Esophagus squamous epithelium (tissue), 5 donors: ENCODE measurements around the gene TEC. TPM values are rescaled to one million over a fixed set of nuclear protein-coding genes. Genes with fewer than 3 reads are reported as not detected.

Experiments
- DNase-seq: peaks from one replicate; lab custom pipeline; 2025; lab: John Stamatoyannopoulos, UW
- H3K27ac ChIP-seq, 4 donors: fragments of 200-600 bp; sonication (generic); one replicate each; pipeline ENCODE4 v1.5.1; 2016 to 2019; ENCODE audit warnings: mild to moderate bottlenecking in 1 of 4
- H3K27me3 ChIP-seq, 4 donors: fragments of 200-600 bp; sonication (generic); 1 replicate in 3 of 4; 2 replicates in 1 of 4; pipeline versions ENCODE4 v1.5.1 to v1.6.0; 2017 to 2021; ENCODE audit warnings: antibody characterized with exemption in 1 of 4
- H3K36me3 ChIP-seq, 3 donors: fragments of 200-600 bp; sonication (generic); one replicate each; pipeline ENCODE4 v1.5.1; 2016 to 2019
- H3K4me1 ChIP-seq, 3 donors: fragments of 200-600 bp; sonication (generic); one replicate each; pipeline ENCODE4 v1.5.1; 2017 to 2019
- H3K4me3 ChIP-seq, 4 donors: fragments of 200-600 bp; sonication (generic); 1 replicate in 3 of 4; 2 replicates in 1 of 4; pipeline ENCODE4 v1.5.1; 2016 to 2019; ENCODE audit warnings: mild to moderate bottlenecking in 2 of 4, moderate library complexity in 1 of 4
- H3K9me3 ChIP-seq, 3 donors: fragments of 200-600 bp; sonication (generic); one replicate each; pipeline ENCODE4 v1.5.1; 2016 to 2019
- CTCF ChIP-seq, 6 experiments: fragments of 450-650 bp in 4 of 6; fragments of 200-600 bp in 2 of 6; sonication (generic) in 2 of 6; IDR thresholded peaks; one replicate each; pipeline ENCODE4 v1.5.1; 2016 to 2019; ENCODE audit warnings: antibody characterized with exemption in 6 of 6, mild to moderate bottlenecking in 4 of 6, moderate library complexity in 4 of 6
- POLR2A ChIP-seq, 4 donors: fragments of 450-650 bp; IDR thresholded peaks; one replicate each; pipeline ENCODE4 v1.6.1; 2017; ENCODE audit warnings: antibody characterized with exemption in 4 of 4, mild to moderate bottlenecking in 4 of 4, moderate library complexity in 3 of 4
- WGBS, 2 donors: methylation state at CpG; one replicate each; pipeline ENCODE4 v1.1.5; 2018; 5-methylcytosine and 5-hydroxymethylcytosine counted together
- intact Hi-C: fragments of 100-400 bp; cut with DNase I; formaldehyde crosslinking; loops from one replicate; pipeline ENCODE4 v1.15.0; 2022
- total RNA-seq, 4 donors: library from RNA; depleted of rRNA; stranded (reverse); fragments of >200 nt; gene quantifications; one replicate each; pipeline ENCODE4 v1.1.0, GENCODE V29; 2016
- donor health status: DM: yes; HTN: yes; CAD: no.

Gene TEC
- total RNA-seq, 4 donors from 2014 or later, result 3.8 to 8.6 (median 7.2) TPM

- 85 to 98% methylated on average over 3 of the region's 3 CpGs for WGBS, 2 donors
- Histone ChIP-seq H3K9me3 (peaks cover 0 to 18% (median 8%) of the 10 kb centered on the region in 3 donors), H3K27me3 (no peaks in the 10 kb centered on the region), H3K27ac (no peak overlapping the region), H3K4me3 (no peak overlapping the region), H3K36me3 (peaks cover 0 to 50% (median 0%) of the 10 kb centered on the region in 3 donors), H3K4me1 (peaks cover 0 to 4% (median 0%) of the 10 kb centered on the region in 3 donors)
- intact Hi-C loops, result loop anchor here (10.0 kb wide), 1 partner anchor 125 kb away; no protein-coding TSS in a partner anchor
- DNase-seq, result no peak
- no peak for TF ChIP-seq POLR2A (IDR thresholded peaks at IDR 0.05)
- TF ChIP-seq CTCF (IDR thresholded peaks at IDR 0.05), result no peak
Measured at GRCh38 chr4:48149827-48150370, 119.7 kb downstream of the TEC start.

- H3K27ac ChIP-seq, result no peak overlapping the region
- WGBS, 2 donors, result 96 to 100% methylated on average over 1 of the region's 1 CpG
- no peaks in the 10 kb centered on the region for H3K27me3 ChIP-seq
- no peaks in the 10 kb centered on the region for H3K9me3 ChIP-seq
- DNase-seq, result no peak
- no peaks in the 10 kb centered on the region for H3K4me1 ChIP-seq
- peaks cover 0 to 50% (median 0%) of the 10 kb centered on the region in 3 donors for H3K36me3 ChIP-seq
- intact Hi-C loops, result loop anchor here (10.0 kb wide), 1 partner anchor 127 kb away; no protein-coding TSS in a partner anchor
- no peak overlapping the region for H3K4me3 ChIP-seq
- TF ChIP-seq CTCF (IDR thresholded peaks at IDR 0.05) (no peak), POLR2A (IDR thresholded peaks at IDR 0.05) (no peak)
Measured at GRCh38 chr4:48147621-48148020, 122.0 kb downstream of the TEC start.

GRCh38 chr4:48141048-48141447 is 128.6 kb downstream of the TEC start:
- TF ChIP-seq CTCF (IDR thresholded peaks at IDR 0.05) (peak in 5 of 6 experiments; percentile 31 to 65 (median 62)), POLR2A (IDR thresholded peaks at IDR 0.05) (no peak)
- DNase-seq, result no peak
- H3K27ac ChIP-seq, result no peak overlapping the region
- WGBS, 2 donors, result 55 to 56% methylated on average over 2 of the region's 2 CpGs
- H3K4me3 ChIP-seq, result no peak overlapping the region
- peaks cover 0 to 57% (median 0%) of the 10 kb centered on the region in 3 donors for H3K36me3 ChIP-seq
- H3K4me1 ChIP-seq, result no peaks in the 10 kb centered on the region
- no peaks in the 10 kb centered on the region for H3K9me3 ChIP-seq
- H3K27me3 ChIP-seq, result no peaks in the 10 kb centered on the region
- intact Hi-C loops, result loop anchor here (10.0 kb wide), 1 partner anchor 134 kb away; no protein-coding TSS in a partner anchor

GRCh38 chr4:48139691-48140090 is 129.9 kb downstream of the TEC start:
- no peak for TF ChIP-seq CTCF (IDR thresholded peaks at IDR 0.05)
- TF ChIP-seq POLR2A (IDR thresholded peaks at IDR 0.05), result no peak
- WGBS, 2 donors, result 39 to 56% methylated on average over 3 of the region's 3 CpGs
- no peaks in the 10 kb centered on the region for H3K4me1 ChIP-seq
- no peak overlapping the region for H3K4me3 ChIP-seq
- H3K36me3 ChIP-seq, result peaks cover 0 to 59% (median 4%) of the 10 kb centered on the region in 3 donors
- no peak for DNase-seq
- H3K27ac ChIP-seq, result no peak overlapping the region
- H3K9me3 ChIP-seq, result no peaks in the 10 kb centered on the region
- H3K27me3 ChIP-seq, result no peaks in the 10 kb centered on the region
- intact Hi-C loops, result loop anchor here (10.0 kb wide), 1 partner anchor 135 kb away; no protein-coding TSS in a partner anchor

- Histone ChIP-seq H3K27ac (peak overlapping the region in 1 of 4 donors; percentile 1), H3K4me1 (no peaks in the 10 kb centered on the region), H3K27me3 (no peaks in the 10 kb centered on the region), H3K36me3 (peaks cover 0 to 53% (median 4%) of the 10 kb centered on the region in 3 donors), H3K9me3 (no peaks in the 10 kb centered on the region), H3K4me3 (no peak overlapping the region)
- no peak for DNase-seq
- intact Hi-C loops, result no loop called here
- TF ChIP-seq POLR2A (IDR thresholded peaks at IDR 0.05) (no peak), CTCF (IDR thresholded peaks at IDR 0.05) (no peak)
- 66 to 70% methylated on average over 3 of the region's 3 CpGs for WGBS, 2 donors
Measured at GRCh38 chr4:48138936-48139335, 130.7 kb downstream of the TEC start.
